GM12892 (cell line): ENCODE measurements around the gene ADTRP.

Source experiments
- POLR2A ChIP-seq: IDR thresholded peaks from 2 replicates; pipeline ENCODE4 v1.6.1; 2011; ENCODE audit warnings: low read depth, low read length, control low read depth
- POLR2AphosphoS5 ChIP-seq: IDR thresholded peaks from 2 replicates; pipeline ENCODE4 v1.6.1; 2011; ENCODE audit warnings: low read depth, low read length, control low read depth
- TAF1 ChIP-seq: IDR thresholded peaks from 2 replicates; pipeline ENCODE4 v1.6.1; 2011; ENCODE audit warnings: low read depth, mild to moderate bottlenecking, control low read depth, low read length, borderline replicate concordance

GRCh38 chr6:11744101-11744500, 34.5 kb downstream of the ADTRP start:
- TF ChIP-seq POLR2A (no peak), TAF1 (no peak), POLR2AphosphoS5 (no peak)
